ENCODE data around the gene RNF217.

DNA sequence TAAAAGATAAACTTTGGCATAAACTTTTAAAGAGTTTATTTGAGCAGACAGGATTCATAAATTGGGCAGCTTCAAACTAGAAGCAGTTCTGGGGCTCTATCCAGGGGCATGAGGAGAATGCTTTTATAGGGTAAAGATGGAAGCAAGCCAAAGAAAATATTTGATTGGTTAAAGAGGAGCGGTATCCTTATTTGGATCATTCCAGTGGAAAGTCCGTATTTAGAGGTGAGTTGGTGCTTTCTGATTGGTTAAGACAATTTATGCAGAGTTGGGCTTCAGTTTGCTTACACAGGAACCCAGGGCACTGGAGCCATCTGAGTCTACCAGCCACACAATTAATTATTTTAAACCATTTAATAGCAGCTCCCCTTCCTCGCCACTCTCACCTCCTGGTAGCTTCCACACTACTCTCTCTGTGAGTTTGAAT lies 37.9 kb upstream of the RNF217 start:
- TF ChIP-seq, protein P1, sequence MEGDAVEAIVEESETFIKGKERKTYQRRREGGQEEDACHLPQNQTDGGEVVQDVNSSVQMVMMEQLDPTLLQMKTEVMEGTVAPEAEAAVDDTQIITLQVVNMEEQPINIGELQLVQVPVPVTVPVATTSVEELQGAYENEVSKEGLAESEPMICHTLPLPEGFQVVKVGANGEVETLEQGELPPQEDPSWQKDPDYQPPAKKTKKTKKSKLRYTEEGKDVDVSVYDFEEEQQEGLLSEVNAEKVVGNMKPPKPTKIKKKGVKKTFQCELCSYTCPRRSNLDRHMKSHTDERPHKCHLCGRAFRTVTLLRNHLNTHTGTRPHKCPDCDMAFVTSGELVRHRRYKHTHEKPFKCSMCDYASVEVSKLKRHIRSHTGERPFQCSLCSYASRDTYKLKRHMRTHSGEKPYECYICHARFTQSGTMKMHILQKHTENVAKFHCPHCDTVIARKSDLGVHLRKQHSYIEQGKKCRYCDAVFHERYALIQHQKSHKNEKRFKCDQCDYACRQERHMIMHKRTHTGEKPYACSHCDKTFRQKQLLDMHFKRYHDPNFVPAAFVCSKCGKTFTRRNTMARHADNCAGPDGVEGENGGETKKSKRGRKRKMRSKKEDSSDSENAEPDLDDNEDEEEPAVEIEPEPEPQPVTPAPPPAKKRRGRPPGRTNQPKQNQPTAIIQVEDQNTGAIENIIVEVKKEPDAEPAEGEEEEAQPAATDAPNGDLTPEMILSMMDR (conservative IDR thresholded peaks at IDR 0.05) = no peak
- TF ChIP-seq EZH2 (IDR thresholded peaks at IDR 0.05; ENCODE audit: low read depth) = no peak

Data from PC-9 (cell line).